ENCODE measurements around the gene PTGES2. TPM values are rescaled to one million over a fixed set of nuclear protein-coding genes. Genes with fewer than 3 reads are reported as not detected.

The PTGES2 gene
- total and polyA plus RNA-seq, 9 of the 15 experiments (the other 6 are each of a cell fraction or from before 2014, with no cell fraction given), result 2.4 to 196 (median 90.1) TPM

- TF ChIP-seq RBM22 (IDR thresholded peaks at IDR 0.05; ENCODE audit: low read depth, low read length, poor library complexity, severe bottlenecking) (peak; percentile 58), ZBTB9 (CRISPR knock-in tag; IDR thresholded peaks at IDR 0.05) (no peak), CHAMP1 (IDR thresholded peaks at IDR 0.05) (no peak), ZNF274 (IDR thresholded peaks at IDR 0.05; ENCODE audit: borderline replicate concordance, low read depth, low read length) (no peak), CTCF (IDR thresholded peaks at IDR 0.05 in 2 of 3, conservative IDR thresholded peaks at IDR 0.05 in 1 of 3; ENCODE audit: insufficient read depth in 2 of 3, low read depth in 1 of 3, low read length in 3 of 3) (no peak), PHF8 (IDR thresholded peaks at IDR 0.05; ENCODE audit: borderline replicate concordance, low read length) (no peak), ZNF316 (IDR thresholded peaks at IDR 0.05) (no peak), BRF2 (IDR thresholded peaks at IDR 0.05; ENCODE audit: borderline replicate concordance, insufficient read depth, insufficient read length) (no peak), CXXC5 (CRISPR knock-in tag; IDR thresholded peaks at IDR 0.05) (no peak), HDGF (IDR thresholded peaks at IDR 0.05) (no peak), CBX3 (IDR thresholded peaks at IDR 0.05; ENCODE audit: borderline replicate concordance in 1 of 2, low read length in 2 of 2) (no peak), TSHZ1 (CRISPR knock-in tag; IDR thresholded peaks at IDR 0.05) (no peak), ZNF699 (CRISPR knock-in tag; IDR thresholded peaks at IDR 0.05; ENCODE audit: insufficient replicate concordance) (no peak), PPARD (CRISPR knock-in tag; IDR thresholded peaks at IDR 0.05) (no peak), MTA2 (IDR thresholded peaks at IDR 0.05; ENCODE audit: low read depth) (no peak), ZNF780A (CRISPR knock-in tag; IDR thresholded peaks at IDR 0.05) (no peak), HEY1 (CRISPR knock-in tag; IDR thresholded peaks at IDR 0.05; ENCODE audit: borderline replicate concordance) (no peak), ZBED1 (IDR thresholded peaks at IDR 0.05) (no peak)
Measured at GRCh38 chr9:128120061-128120740, 7.3 kb downstream of the PTGES2 start (continued).
